Naive thymus-derived CD8-positive, alpha-beta T cell (primary cell): Measurements from ENCODE around the gene CERT1. TPM values are rescaled to one million over a fixed set of nuclear protein-coding genes. Genes with fewer than 3 reads are reported as not detected.
"Not testable (repeated sequence)": the region's sequence is repeated elsewhere in the genome, so short reads cannot be mapped to it uniquely, and the experiment has no call there.

ENCODE experiments used
- ATAC-seq, 2 donors: fragments of 150-1000 bp; cut with Tn5 transposase in 1 of 2; sonication (Bioruptor Pico), chemical (Tn5 transposase) in 1 of 2; 1 replicate in 1 of 2; 2 replicates in 1 of 2; pipeline ENCODE4 v1.10.0; 2021; ENCODE audit warnings: mild to moderate bottlenecking in 2 of 2, moderate library complexity in 2 of 2
- POLR2A ChIA-PET: fragments of 350-600 bp; sonication (Branson Sonifier 250); formaldehyde crosslinking; loops from one replicate; lab custom pipeline; 2021; ENCODE audit warnings: antibody characterized with exemption; lab: Charles Lee
- DNase-seq, 10 donors: peaks; one replicate each; pipeline versions ENCODE4 v3.0.0 to v3.0.0-alpha.2; 2020 to 2022
- H3K27ac Mint-ChIP-seq, 10 donors: one replicate each; pipeline ENCODE4 v1.8.0; 2020 to 2022; ENCODE audit warnings: mild to moderate bottlenecking in 10 of 10, mixed read lengths in 10 of 10, moderate library complexity in 4 of 10, inconsistent platforms in 1 of 10
- H3K27me3 Mint-ChIP-seq, 5 donors: one replicate each; pipeline ENCODE4 v1.8.0; 2021 to 2022; ENCODE audit warnings: mixed read lengths in 5 of 5
- H3K36me3 Mint-ChIP-seq, 3 donors: one replicate each; pipeline ENCODE4 v1.8.0; 2020 to 2022; ENCODE audit warnings: mixed read lengths in 3 of 3, mild to moderate bottlenecking in 2 of 3, inconsistent platforms in 1 of 3
- H3K4me1 Mint-ChIP-seq, 4 donors: one replicate each; pipeline ENCODE4 v1.8.0; 2021 to 2022; ENCODE audit warnings: mixed read lengths in 4 of 4
- H3K4me3 Mint-ChIP-seq, 10 donors: one replicate each; pipeline ENCODE4 v1.8.0; 2020 to 2022; ENCODE audit warnings: mild to moderate bottlenecking in 10 of 10, mixed read lengths in 10 of 10, moderate library complexity in 6 of 10, inconsistent platforms in 1 of 10
- H3K9me3 Mint-ChIP-seq, 9 donors: one replicate each; pipeline ENCODE4 v1.8.0; 2020 to 2022; ENCODE audit warnings: mixed read lengths in 9 of 9, mild to moderate bottlenecking in 3 of 9, inconsistent platforms in 1 of 9, moderate library complexity in 1 of 9
- polyA plus RNA-seq, 3 donors: library from polyadenylated mRNA; unstranded; fragments of 300-500 nt; fragmentation: Illumina TruSeq; gene quantifications; one replicate each; pipeline ENCODE4 v1.2.3, GENCODE V29; 2021
- total RNA-seq, 8 experiments: library from RNA in 2 of 8; stranded (reverse) in 2 of 8; gene quantifications; one replicate each; pipeline ENCODE4 v1.2.3 and lab custom pipeline; 2021 to 2026

The CERT1 gene
- total and polyA plus RNA-seq, 5 experiments from 2014 or later, result 12.8 to 45.1 (median 17.4) TPM

GRCh38 chr5:75336615-75337336, 174.7 kb downstream of the CERT1 start, which contains the start of gene HMGCR:
Gene HMGCR, plus strand, starts transcription at chr5:75337220. Its CDS starts 5,386 bp downstream, at chr5:75342606.
- no peaks in the 10 kb centered on the region for H3K9me3 Mint-ChIP-seq
- POLR2A ChIA-PET, result interaction anchor here (0.8 to 1.9 kb wide), 8 partner anchors 16 to 570 kb away, joined by 3 to 35 read pairs (median 6); partner anchors contain the start of genes ANKRD31, GCNT4, GFM2 and NSA2
- H3K4me1 Mint-ChIP-seq, result peaks cover 16 to 37% (median 32%) of the 10 kb centered on the region in 4 donors
- H3K36me3 Mint-ChIP-seq, result no peaks in the 10 kb centered on the region
- DNase-seq, result peak; percentile 87 to 99 (median 97)
- H3K4me3 Mint-ChIP-seq, result no peak within 1 kb of the TSS
- peak within 1 kb of the TSS in 3 of 10 donors; percentile 74 to 94 (median 91) for H3K27ac Mint-ChIP-seq
- ATAC-seq, result peak; percentile 94 to 95
- H3K27me3 Mint-ChIP-seq, result peaks cover 0 to under 1% (median 0%) of the 10 kb centered on the region in 5 donors

GRCh38 chr5:75335952-75336614, 175.3 kb downstream of the CERT1 start:
- DNase-seq (peak in 2 of 10 donors; percentile 9 to 19), ATAC-seq (peak; percentile 6 to 9)
- H3K27me3 Mint-ChIP-seq, result peaks cover 0 to 2% (median 0%) of the 10 kb centered on the region in 5 donors
- H3K4me3 Mint-ChIP-seq, result no peak overlapping the region
- H3K9me3 Mint-ChIP-seq, result no peaks in the 10 kb centered on the region
- POLR2A ChIA-PET, result interaction anchor here (0.9 to 1.9 kb wide), 5 partner anchors 99 to 569 kb away, joined by 4 to 35 read pairs (median 8); partner anchors contain the start of genes ANKRD31, GCNT4, GFM2 and NSA2
- H3K27ac Mint-ChIP-seq, result no peak overlapping the region
- H3K4me1 Mint-ChIP-seq, result peaks cover 16 to 31% (median 25%) of the 10 kb centered on the region in 4 donors
- no peaks in the 10 kb centered on the region for H3K36me3 Mint-ChIP-seq

GRCh38 chr5:75335486-75335885, 175.9 kb downstream of the CERT1 start:
- no peaks in the 10 kb centered on the region for H3K9me3 Mint-ChIP-seq
- POLR2A ChIA-PET, result no interaction called here
- peak overlapping the region in 1 of 10 donors; percentile 30 for H3K4me3 Mint-ChIP-seq
- peak in 1 of 10 donors; percentile 3 for DNase-seq
- peaks cover 0 to 2% (median 0%) of the 10 kb centered on the region in 5 donors for H3K27me3 Mint-ChIP-seq
- no peak overlapping the region for H3K27ac Mint-ChIP-seq
- no peaks in the 10 kb centered on the region for H3K36me3 Mint-ChIP-seq
- peaks cover 14 to 26% (median 20%) of the 10 kb centered on the region in 4 donors for H3K4me1 Mint-ChIP-seq
- no peak for ATAC-seq

- POLR2A ChIA-PET, H3K27ac Mint-ChIP-seq, H3K4me3 Mint-ChIP-seq, H3K9me3 Mint-ChIP-seq, H3K36me3 Mint-ChIP-seq, DNase-seq, H3K27me3 Mint-ChIP-seq, ATAC-seq: not testable (repeated sequence)
- peaks cover 12 to 16% (median 16%) of the 10 kb centered on the region in 4 donors for H3K4me1 Mint-ChIP-seq
Observed at GRCh38 chr5:75334413-75334812, 177.0 kb downstream of the CERT1 start.

GRCh38 chr5:75333759-75334158, 177.7 kb downstream of the CERT1 start:
- POLR2A ChIA-PET, result interaction anchor here (0.7 kb wide), 1 partner anchor 284 kb away, joined by 4 read pairs; no protein-coding TSS in a partner anchor
- not testable (repeated sequence) for DNase-seq, H3K27me3 Mint-ChIP-seq, H3K9me3 Mint-ChIP-seq, H3K27ac Mint-ChIP-seq, H3K36me3 Mint-ChIP-seq, H3K4me3 Mint-ChIP-seq, ATAC-seq
- peaks cover 10 to 13% (median 13%) of the 10 kb centered on the region in 4 donors for H3K4me1 Mint-ChIP-seq

- Mint-ChIP-seq H3K27ac (no peak overlapping the region), H3K36me3 (no peaks in the 10 kb centered on the region), H3K27me3 (peaks cover 0 to 2% (median 0%) of the 10 kb centered on the region in 5 donors), H3K4me3 (no peak overlapping the region), H3K4me1 (no peaks in the 10 kb centered on the region), H3K9me3 (no peaks in the 10 kb centered on the region)
- DNase-seq (no peak), ATAC-seq (no peak)
- POLR2A ChIA-PET, result no interaction called here
Observed at GRCh38 chr5:75331095-75332090, 180.0 kb downstream of the CERT1 start.

GRCh38 chr5:75330404-75330803, 181.0 kb downstream of the CERT1 start:
- DNase-seq (no peak), ATAC-seq (no peak)
- Mint-ChIP-seq H3K4me3 (no peak overlapping the region), H3K36me3 (no peaks in the 10 kb centered on the region), H3K4me1 (no peaks in the 10 kb centered on the region), H3K27ac (no peak overlapping the region), H3K9me3 (no peaks in the 10 kb centered on the region), H3K27me3 (peaks cover 0 to 2% (median 0%) of the 10 kb centered on the region in 5 donors)
- POLR2A ChIA-PET, result no interaction called here

Other genes starting within 250 kb of the CERT1 start
- 10 to 100 TPM; 39.2 to 41.8 TPM for gene HMGCR, start 174.4 kb downstream of the CERT1 start, total RNA-seq
- gene HMGCR, start 174.4 kb downstream of the CERT1 start, polyA plus RNA-seq, result 10 to 100 TPM in 1 of 3 donors, 1 to 10 TPM in 2; 8.2 to 11.0 (median 9.3) TPM
- gene POLK, start 262 bp upstream of the CERT1 start, total RNA-seq, result 10 to 100 TPM; 23.8 to 28.2 TPM
- 10 to 100 TPM; 12.4 to 20.1 (median 16.3) TPM for gene POLK, start 262 bp upstream of the CERT1 start, polyA plus RNA-seq
- under 1 TPM; 0.49 to 0.75 TPM for gene ANKDD1B, start 99.8 kb upstream of the CERT1 start, total RNA-seq
- gene ANKDD1B, start 99.8 kb upstream of the CERT1 start, polyA plus RNA-seq, result under 1 TPM; 0.27 to 0.39 (median 0.39) TPM
- gene POC5, start 205.8 kb upstream of the CERT1 start, total RNA-seq, result 10 to 100 TPM; 17.0 to 17.2 TPM
- gene POC5, start 205.8 kb upstream of the CERT1 start, polyA plus RNA-seq, result 10 to 100 TPM in 2 of 3 donors, 1 to 10 TPM in 1; 6.8 to 13.3 (median 11.9) TPM